GM08714 (cell line): Measurements from ENCODE around the gene PPP4R2.

Source experiments
- H3K4me3 ChIP-seq: fragments of 200-500 bp; sonication (Bioruptor generic); 2 replicates; pipeline ENCODE4 v1.5.1; 2014; ENCODE audit warnings: mild to moderate bottlenecking, low read length, inconsistent platforms
- ZNF274 ChIP-seq: IDR thresholded peaks from 2 replicates; pipeline ENCODE4 v1.6.1; 2012; ENCODE audit warnings: mild to moderate bottlenecking, low read depth, low read length

PPP4R2 gene

GRCh38 chr3:73029321-73029796, 32.7 kb downstream of the PPP4R2 start:
- no peak overlapping the region for H3K4me3 ChIP-seq
- TF ChIP-seq ZNF274 = no peak

DNA sequence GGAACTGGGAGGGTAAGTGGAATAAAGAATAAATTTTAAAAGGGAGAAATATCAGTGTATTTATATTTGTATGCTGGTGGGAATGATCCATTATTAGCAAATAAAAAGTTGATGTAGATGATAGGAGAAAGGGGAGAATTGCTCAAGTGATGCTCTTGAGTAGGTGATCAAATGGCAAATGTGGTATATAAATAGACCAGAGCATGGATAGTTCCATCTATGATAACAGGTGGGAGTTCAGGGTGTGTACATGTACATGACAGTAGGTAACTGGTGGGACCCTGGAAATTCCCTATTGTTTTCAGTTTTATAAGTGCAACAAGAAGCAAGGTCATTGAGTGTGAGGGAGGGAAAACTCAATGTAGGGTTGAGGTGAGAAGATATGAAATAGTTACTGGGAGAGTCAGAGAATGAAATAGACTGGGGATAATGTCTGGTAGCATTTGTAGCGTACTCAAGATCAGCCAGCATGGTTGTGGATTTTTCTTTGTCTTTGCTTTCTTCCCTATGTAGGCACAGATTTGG, 33.5 kb downstream of the PPP4R2 start:
- TF ChIP-seq ZNF274 = no peak
- H3K4me3 ChIP-seq = no peak overlapping the region

DNA sequence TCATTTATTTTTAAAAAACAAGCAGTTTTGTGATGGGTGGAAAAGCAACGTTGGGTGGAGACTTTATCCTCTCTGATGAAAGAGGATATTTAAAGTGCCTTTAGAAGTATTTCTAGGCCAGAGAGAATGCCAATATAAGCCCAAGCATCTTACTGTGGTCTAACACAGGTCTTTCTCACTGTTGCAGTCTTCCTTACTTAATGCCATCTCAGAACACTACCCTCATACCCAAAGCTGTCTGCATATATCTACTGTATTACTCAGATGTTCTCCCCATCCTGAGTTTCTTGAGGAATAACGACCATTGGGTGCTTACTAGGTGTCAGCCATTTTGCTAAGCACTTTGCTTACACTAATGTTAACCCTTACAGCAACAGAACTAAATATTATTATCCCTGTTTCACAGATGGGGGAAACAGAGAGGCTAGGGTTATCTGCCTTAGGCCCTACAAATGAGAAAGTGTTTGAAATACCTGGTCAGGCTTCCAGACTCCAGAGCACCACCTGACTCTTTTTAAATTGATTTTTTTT, 35.0 kb downstream of the PPP4R2 start:
- TF ChIP-seq ZNF274 = no peak
- H3K4me3 ChIP-seq = no peak overlapping the region

GRCh38 chr3:73036694-73037591, 40.3 kb downstream of the PPP4R2 start:
- TF ChIP-seq ZNF274 = no peak

DNA sequence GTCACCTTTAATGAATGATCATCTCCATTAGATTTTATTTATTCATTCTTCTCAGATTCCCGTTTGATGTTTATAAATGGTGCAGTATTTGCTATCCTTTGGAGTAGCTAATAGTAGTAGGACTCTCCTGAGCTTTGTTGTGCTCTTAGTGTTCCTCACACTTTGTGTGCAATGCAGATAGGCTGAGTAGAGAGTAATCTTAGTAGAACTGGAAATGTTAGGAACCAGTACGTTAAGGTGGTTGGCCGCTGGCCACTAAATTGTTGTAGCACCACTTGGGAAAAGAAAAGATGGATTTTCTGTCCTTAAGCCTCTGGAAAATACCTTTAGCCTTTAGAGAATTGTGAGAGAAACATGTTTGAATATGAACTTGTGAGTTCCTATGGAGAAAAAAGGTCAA, 44.9 kb downstream of the PPP4R2 start:
- no peak overlapping the region for H3K4me3 ChIP-seq
- TF ChIP-seq ZNF274 = no peak

More at GRCh38 chr3:73036694-73037591, 40.3 kb downstream of the PPP4R2 start:
- H3K4me3 ChIP-seq = no peak overlapping the region

DNA sequence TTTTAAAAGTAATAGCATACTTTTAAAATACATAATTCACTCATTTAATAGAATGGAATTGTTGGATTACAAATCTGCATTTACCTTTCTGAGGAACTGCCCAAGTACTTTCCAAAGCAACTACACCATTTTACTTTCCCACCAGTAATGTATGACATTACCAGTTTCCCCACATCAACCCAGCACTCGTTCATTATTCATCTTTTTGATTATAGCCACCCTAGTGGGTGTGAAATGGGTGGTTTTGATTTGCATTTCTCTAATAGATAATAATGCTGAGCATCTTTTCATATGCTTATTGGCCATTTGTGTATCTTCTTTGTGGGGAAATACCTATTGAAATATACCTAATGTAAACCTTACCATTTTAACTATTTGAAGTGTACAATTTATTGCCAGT, 46.8 kb downstream of the PPP4R2 start:
- H3K4me3 ChIP-seq = no peak overlapping the region
- no peak for TF ChIP-seq ZNF274

- no peak for TF ChIP-seq ZNF274
These were observed 48.8 kb downstream of the PPP4R2 start for GRCh38 chr3:73045391-73045790.

DNA sequence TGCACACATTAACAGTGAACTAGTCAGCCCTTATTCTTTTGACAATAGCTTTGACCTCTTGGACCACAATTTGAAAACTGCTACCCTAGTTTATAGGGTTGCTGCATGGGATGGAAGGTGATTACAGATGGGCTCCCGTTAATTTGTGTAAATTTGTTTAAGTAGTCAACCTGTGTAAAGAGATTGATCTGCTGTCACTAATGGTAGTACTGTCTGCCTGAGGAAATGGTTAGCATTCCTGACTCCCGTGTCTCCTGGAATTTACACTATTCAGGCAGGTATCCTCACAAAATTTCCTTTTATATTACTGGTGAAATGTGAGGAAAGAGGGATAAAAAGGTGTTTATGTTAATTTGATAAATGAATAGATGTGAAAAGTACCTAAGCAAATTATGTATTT, 49.6 kb downstream of the PPP4R2 start:
- no peak for TF ChIP-seq ZNF274
- no peak overlapping the region for H3K4me3 ChIP-seq

More at GRCh38 chr3:73045391-73045790, 48.8 kb downstream of the PPP4R2 start:
- H3K4me3 ChIP-seq = no peak overlapping the region

GRCh38 chr3:73049319-73049718, 52.7 kb downstream of the PPP4R2 start:
- no peak overlapping the region for H3K4me3 ChIP-seq
- no peak for TF ChIP-seq ZNF274

- no peak overlapping the region for H3K4me3 ChIP-seq
- TF ChIP-seq ZNF274 = no peak
These were observed 56.2 kb downstream of the PPP4R2 start for GRCh38 chr3:73052857-73053256.

DNA sequence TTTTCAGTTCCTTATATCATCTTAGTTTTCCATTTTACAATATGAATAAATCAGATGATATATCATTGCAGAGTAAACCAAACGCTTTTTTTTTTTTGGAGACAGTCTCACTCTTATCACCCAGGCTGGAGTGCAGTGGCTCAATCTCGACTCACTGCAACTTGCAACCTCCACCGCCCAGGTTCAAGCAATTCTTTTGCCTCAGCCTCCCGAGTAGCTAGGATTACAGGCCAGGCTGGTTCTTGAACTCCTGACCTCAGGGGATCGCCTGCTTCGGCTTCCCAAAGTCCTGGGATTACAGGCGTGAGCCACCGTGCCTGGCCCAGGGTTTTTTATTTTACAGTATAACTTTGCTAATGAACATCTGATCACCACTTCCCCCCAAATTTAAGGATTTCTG, 59.0 kb downstream of the PPP4R2 start:
- no peak for TF ChIP-seq ZNF274
- no peak overlapping the region for H3K4me3 ChIP-seq

- no peak for TF ChIP-seq ZNF274
- H3K4me3 ChIP-seq = no peak overlapping the region
These were observed 59.6 kb downstream of the PPP4R2 start for GRCh38 chr3:73056014-73056844.

DNA sequence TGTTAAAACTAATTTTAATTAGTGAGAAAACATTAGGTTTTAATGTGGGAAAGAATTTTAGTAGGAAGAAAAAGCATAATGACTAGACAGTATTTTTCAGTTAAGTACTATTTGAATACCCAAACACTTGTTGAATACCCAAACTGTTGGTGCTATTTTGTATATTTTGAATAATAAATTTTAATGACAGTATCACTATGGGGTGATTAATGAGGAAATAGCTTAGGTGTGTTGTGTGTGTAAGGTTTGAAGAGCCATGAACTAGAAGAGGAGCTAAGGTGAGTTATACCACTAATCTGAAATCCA, 60.2 kb downstream of the PPP4R2 start:
- no peak for TF ChIP-seq ZNF274
- no peak overlapping the region for H3K4me3 ChIP-seq

GRCh38 chr3:73060302-73060723, 63.7 kb downstream of the PPP4R2 start:
- no peak overlapping the region for H3K4me3 ChIP-seq
- no peak for TF ChIP-seq ZNF274
